ENCODE data around the gene BCHE. TPM values are rescaled to one million over a fixed set of nuclear protein-coding genes. Genes with fewer than 3 reads are reported as not detected.

BCHE gene
- total RNA-seq, 6 experiments from 2014 or later, result not detected

DNA sequence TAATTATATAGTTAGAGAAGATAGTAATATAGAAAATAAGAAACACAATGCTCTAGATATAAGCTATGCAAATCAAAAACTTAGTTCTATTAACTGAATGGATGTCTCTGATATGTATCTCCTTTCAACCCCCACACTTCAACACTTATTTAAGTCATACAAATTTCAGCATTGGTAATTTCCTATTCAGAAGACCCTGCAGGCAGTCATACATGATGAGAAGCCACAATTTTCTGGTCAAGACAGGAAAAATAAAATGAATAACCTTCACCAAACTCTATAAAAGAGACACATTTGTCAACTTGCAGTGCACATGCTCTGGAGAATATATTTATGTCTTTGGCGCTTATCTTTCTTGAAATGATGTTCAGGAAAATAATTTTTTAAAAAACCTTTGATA lies 578 bp upstream of the BCHE start:
- H3K27me3 Mint-ChIP-seq (ENCODE audit: insufficient read depth), result no peaks in the 10 kb centered on the region
- H3K27ac Mint-ChIP-seq, result no peak overlapping the region
- no peak for DNase-seq
- H3K4me1 Mint-ChIP-seq (ENCODE audit: low read depth), result no peaks in the 10 kb centered on the region
- peaks cover 21% of the 10 kb centered on the region for H3K9me3 Mint-ChIP-seq
- no peak overlapping the region for H3K4me3 Mint-ChIP-seq
- TF ChIP-seq, protein P1, sequence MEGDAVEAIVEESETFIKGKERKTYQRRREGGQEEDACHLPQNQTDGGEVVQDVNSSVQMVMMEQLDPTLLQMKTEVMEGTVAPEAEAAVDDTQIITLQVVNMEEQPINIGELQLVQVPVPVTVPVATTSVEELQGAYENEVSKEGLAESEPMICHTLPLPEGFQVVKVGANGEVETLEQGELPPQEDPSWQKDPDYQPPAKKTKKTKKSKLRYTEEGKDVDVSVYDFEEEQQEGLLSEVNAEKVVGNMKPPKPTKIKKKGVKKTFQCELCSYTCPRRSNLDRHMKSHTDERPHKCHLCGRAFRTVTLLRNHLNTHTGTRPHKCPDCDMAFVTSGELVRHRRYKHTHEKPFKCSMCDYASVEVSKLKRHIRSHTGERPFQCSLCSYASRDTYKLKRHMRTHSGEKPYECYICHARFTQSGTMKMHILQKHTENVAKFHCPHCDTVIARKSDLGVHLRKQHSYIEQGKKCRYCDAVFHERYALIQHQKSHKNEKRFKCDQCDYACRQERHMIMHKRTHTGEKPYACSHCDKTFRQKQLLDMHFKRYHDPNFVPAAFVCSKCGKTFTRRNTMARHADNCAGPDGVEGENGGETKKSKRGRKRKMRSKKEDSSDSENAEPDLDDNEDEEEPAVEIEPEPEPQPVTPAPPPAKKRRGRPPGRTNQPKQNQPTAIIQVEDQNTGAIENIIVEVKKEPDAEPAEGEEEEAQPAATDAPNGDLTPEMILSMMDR (IDR thresholded peaks at IDR 0.05), result no peak
- no peaks in the 10 kb centered on the region for H3K36me3 Mint-ChIP-seq (ENCODE audit: low read depth)

DNA sequence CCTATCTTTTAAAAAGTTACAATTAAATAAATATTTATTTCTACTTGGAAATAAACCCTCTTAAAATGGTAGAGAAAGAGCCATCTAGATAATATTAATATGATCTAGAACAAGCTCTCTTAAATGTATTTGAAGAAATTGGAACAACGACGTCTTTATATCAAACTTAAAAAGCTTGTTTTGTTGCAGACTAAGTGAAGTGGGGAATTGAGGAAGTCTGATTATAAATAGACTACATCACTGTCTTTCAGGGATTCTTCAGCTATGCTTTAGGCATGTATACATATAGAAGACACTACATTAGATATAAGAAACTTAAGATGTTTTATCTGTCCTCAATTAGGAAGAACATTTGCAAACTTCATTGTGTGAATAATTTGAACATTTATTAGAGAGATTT lies 1.8 kb downstream of the BCHE start:
- no peak for DNase-seq
- Mint-ChIP-seq H3K4me1 (ENCODE audit: low read depth) (no peaks in the 10 kb centered on the region), H3K4me3 (no peak overlapping the region), H3K36me3 (ENCODE audit: low read depth) (no peaks in the 10 kb centered on the region), H3K27ac (no peak overlapping the region), H3K9me3 (peaks cover 15% of the 10 kb centered on the region), H3K27me3 (ENCODE audit: insufficient read depth) (no peaks in the 10 kb centered on the region)
- TF ChIP-seq, protein P1 (IDR thresholded peaks at IDR 0.05), result no peak

DNA sequence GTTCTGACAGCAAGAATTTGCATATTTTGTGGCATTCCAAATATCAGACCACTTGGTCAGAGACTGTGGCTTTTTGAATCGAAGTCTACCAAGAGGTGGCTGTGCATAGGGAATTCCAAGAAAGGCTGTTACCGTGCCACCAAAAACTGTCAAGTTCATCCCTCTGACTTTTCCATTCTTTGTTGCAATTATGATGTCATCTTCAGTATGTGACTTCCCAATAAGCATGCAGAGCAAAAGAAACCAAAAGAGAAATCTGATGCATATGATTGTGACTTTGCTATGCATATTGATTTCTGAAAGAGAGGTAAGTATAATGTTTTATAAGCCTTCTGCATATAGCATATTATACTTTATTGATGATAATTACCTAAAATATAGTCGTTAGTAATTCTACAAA lies 6.5 kb downstream of the BCHE start:
- Mint-ChIP-seq H3K4me1 (ENCODE audit: low read depth) (no peaks in the 10 kb centered on the region), H3K36me3 (ENCODE audit: low read depth) (no peaks in the 10 kb centered on the region), H3K27me3 (ENCODE audit: insufficient read depth) (peaks cover 1% of the 10 kb centered on the region; the same call in 1 of the 2 replicates), H3K9me3 (peaks cover 18% of the 10 kb centered on the region), H3K27ac (no peak overlapping the region), H3K4me3 (no peak overlapping the region)
- TF ChIP-seq, protein P1 (IDR thresholded peaks at IDR 0.05), result no peak
- DNase-seq, result no peak

DNA sequence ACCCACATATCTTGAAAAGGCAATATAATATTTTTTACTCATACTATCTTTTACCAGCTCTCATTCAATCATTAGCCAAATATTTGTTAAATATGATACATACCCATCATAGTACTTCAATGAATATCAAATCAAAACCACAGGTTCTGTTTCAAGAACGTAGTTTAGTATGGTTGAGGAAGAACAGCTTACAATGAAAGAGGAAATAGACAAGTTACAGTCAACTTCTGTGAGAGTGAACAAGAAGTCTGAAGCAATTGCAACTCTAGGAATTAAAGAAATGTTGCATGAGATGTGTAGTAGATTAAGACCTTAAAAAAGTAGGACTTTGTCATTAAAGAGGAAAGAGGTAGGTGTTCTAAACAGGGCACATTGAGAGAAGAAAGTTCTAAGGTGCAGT lies 9.3 kb downstream of the BCHE start:
- H3K27me3 Mint-ChIP-seq (ENCODE audit: insufficient read depth), result peaks cover 1% of the 10 kb centered on the region; the same call in 1 of the 2 replicates
- H3K4me3 Mint-ChIP-seq, result no peak overlapping the region
- H3K4me1 Mint-ChIP-seq (ENCODE audit: low read depth), result no peaks in the 10 kb centered on the region
- no peaks in the 10 kb centered on the region for H3K36me3 Mint-ChIP-seq (ENCODE audit: low read depth)
- TF ChIP-seq, protein P1 (IDR thresholded peaks at IDR 0.05), result no peak
- H3K27ac Mint-ChIP-seq, result no peak overlapping the region
- no peak for DNase-seq
- H3K9me3 Mint-ChIP-seq, result peaks cover 13% of the 10 kb centered on the region

DNA sequence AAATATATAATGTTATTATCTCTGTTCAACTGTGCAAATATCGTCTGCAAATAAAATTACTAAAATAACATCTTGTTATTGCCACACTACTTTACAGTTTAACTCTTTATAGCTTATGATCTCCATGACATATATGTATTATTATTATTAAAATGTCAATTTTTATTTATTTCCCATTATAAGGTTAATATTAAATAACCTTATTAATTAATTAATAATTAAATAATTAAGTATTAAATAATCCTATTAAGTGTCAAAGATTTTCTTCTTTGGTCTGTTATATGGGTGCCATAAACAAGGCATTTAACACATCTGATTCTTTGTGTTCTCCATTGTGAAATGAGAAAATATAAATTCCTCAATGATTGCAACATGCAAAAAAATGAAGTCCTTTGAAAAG lies 10.0 kb downstream of the BCHE start:
- no peak for DNase-seq
- TF ChIP-seq, protein P1 (IDR thresholded peaks at IDR 0.05), result no peak
- Mint-ChIP-seq H3K4me3 (no peak overlapping the region), H3K9me3 (peaks cover 13% of the 10 kb centered on the region), H3K36me3 (ENCODE audit: low read depth) (no peaks in the 10 kb centered on the region), H3K27ac (no peak overlapping the region), H3K4me1 (ENCODE audit: low read depth) (no peaks in the 10 kb centered on the region), H3K27me3 (ENCODE audit: insufficient read depth) (peaks cover 1% of the 10 kb centered on the region; the same call in 1 of the 2 replicates)

DNA sequence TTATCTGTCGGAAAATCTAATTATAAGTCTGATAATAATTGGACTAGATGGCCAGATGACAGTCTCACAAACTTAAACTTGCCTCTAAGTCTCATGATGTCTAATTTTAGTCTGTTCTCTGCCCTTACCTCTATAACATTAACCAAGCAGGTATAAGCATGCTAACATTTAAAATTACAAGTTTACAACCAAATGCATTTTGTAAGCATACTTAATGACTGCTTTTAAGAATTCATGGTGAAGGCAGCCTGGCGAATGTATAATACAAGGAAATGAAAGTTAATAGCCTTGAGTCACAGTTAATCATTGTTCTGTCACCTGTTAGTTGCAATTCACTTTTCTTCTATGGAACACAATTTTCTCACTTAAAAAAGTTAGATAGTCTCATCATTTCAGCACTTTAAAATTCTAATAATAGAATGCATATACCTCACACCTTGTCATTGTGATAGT lies 16.5 kb downstream of the BCHE start:
- no peaks in the 10 kb centered on the region for H3K4me1 Mint-ChIP-seq (ENCODE audit: low read depth)
- TF ChIP-seq, protein P1 (IDR thresholded peaks at IDR 0.05), result no peak
- no peak overlapping the region for H3K27ac Mint-ChIP-seq
- H3K9me3 Mint-ChIP-seq, result peaks cover 14% of the 10 kb centered on the region
- no peaks in the 10 kb centered on the region for H3K36me3 Mint-ChIP-seq (ENCODE audit: low read depth)
- no peak for DNase-seq
- H3K4me3 Mint-ChIP-seq, result no peak overlapping the region
- no peaks in the 10 kb centered on the region for H3K27me3 Mint-ChIP-seq (ENCODE audit: insufficient read depth)
